BLaER1 treated with 17β-estradiol and CSF1 and Interleukin-3, amounts not matched to agents 10 nM and 100 nM (cell line): ENCODE measurements around the gene ZNF469.

Experiments used
- H3K27ac ChIP-seq, 11 experiments: shearing (Covaris generic); formaldehyde crosslinking; 2 replicates each; pipeline ENCODE4 v1.8.1; 2022
- H3K27me3 ChIP-seq, 11 experiments: shearing (Covaris generic); formaldehyde crosslinking; 2 replicates each; pipeline ENCODE4 v1.8.1; 2022
- H3K36me3 ChIP-seq, 11 experiments: shearing (Covaris generic); formaldehyde crosslinking; 2 replicates each; pipeline ENCODE4 v1.8.1; 2022
- H3K4me1 ChIP-seq, 10 experiments: shearing (Covaris generic); formaldehyde crosslinking; 2 replicates each; pipeline ENCODE4 v1.8.1; 2022
- H3K4me2 ChIP-seq, 11 experiments: shearing (Covaris generic); formaldehyde crosslinking; 2 replicates each; pipeline ENCODE4 v1.8.1; 2022
- H3K4me3 ChIP-seq, 10 experiments: shearing (Covaris generic); formaldehyde crosslinking; 2 replicates each; pipeline ENCODE4 v1.8.1; 2022
- H3K9ac ChIP-seq, 11 experiments: shearing (Covaris generic); formaldehyde crosslinking; 2 replicates each; pipeline ENCODE4 v1.8.1; 2022
- H3K9me3 ChIP-seq, 11 experiments: shearing (Covaris generic); formaldehyde crosslinking; replicated peaks in 1 of 11; 2 replicates each; pipeline ENCODE4 v1.8.1; 2022
- H4K20me1 ChIP-seq, 11 experiments: shearing (Covaris generic); formaldehyde crosslinking; 2 replicates each; pipeline ENCODE4 v1.8.1; 2022
- Cebpa-rat ChIP-seq, 11 experiments: shearing (Covaris generic); IDR thresholded peaks; 2 replicates each; pipeline ENCODE4 v1.8.1; 2022

ZNF469 gene

GRCh38 chr16:88382491-88383400 lies at the start of gene ZNF469:
ZNF469 (plus strand) TSS chr16:88382959; CDS start chr16:88427471, 44,512 bp downstream.
- H4K20me1 ChIP-seq = peaks cover 0 to 43% (median 27%) of the 10 kb centered on the region in 11 experiments; a peak in 17 of 22 replicates
- H3K4me2 ChIP-seq = peak within 1 kb of the TSS; percentile 66 to 85 (median 75)
- peak within 1 kb of the TSS; percentile 39 to 62 (median 45); a peak in 19 of 20 replicates for H3K4me3 ChIP-seq
- no peaks in the 10 kb centered on the region for H3K36me3 ChIP-seq
- H3K27me3 ChIP-seq = peaks cover 58 to 77% (median 67%) of the 10 kb centered on the region in 11 experiments
- H3K9me3 ChIP-seq = peaks cover 0 to 9% (median 0%) of the 10 kb centered on the region in 11 experiments; a peak in 2 of 22 replicates
- peak within 1 kb of the TSS in 6 of 11 experiments; percentile 17 to 42 (median 25); a peak in 7 of 22 replicates for H3K9ac ChIP-seq
- no peak within 1 kb of the TSS for H3K27ac ChIP-seq
- peaks cover 22 to 38% (median 28%) of the 10 kb centered on the region in 10 experiments for H3K4me1 ChIP-seq
- TF ChIP-seq Cebpa-rat (IDR thresholded peaks at IDR 0.05) = no peak

GRCh38 chr16:88333848-88334777 lies 48.6 kb upstream of the ZNF469 start:
- no peak overlapping the region for H3K4me3 ChIP-seq
- no peak for TF ChIP-seq Cebpa-rat (IDR thresholded peaks at IDR 0.05)
- peak overlapping the region in 7 of 11 experiments; percentile 48 to 85 (median 69); a peak in 11 of 22 replicates for H3K27ac ChIP-seq
- H3K36me3 ChIP-seq = no peaks in the 10 kb centered on the region
- peaks cover 23 to 44% (median 33%) of the 10 kb centered on the region in 10 experiments for H3K4me1 ChIP-seq
- H4K20me1 ChIP-seq = no peaks in the 10 kb centered on the region
- peaks cover 0 to 13% (median 0%) of the 10 kb centered on the region in 11 experiments; a peak in 4 of 22 replicates for H3K9me3 ChIP-seq
- no peaks in the 10 kb centered on the region for H3K27me3 ChIP-seq
- peak overlapping the region; percentile 49 to 83 (median 68); a peak in 20 of 22 replicates for H3K4me2 ChIP-seq
- H3K9ac ChIP-seq = peak overlapping the region in 4 of 11 experiments; percentile 30 to 61 (median 47); a peak in 2 of 22 replicates

- Histone ChIP-seq H3K4me3 (no peak overlapping the region), H3K27me3 (no peaks in the 10 kb centered on the region), H3K4me1 (peaks cover 23 to 40% (median 31%) of the 10 kb centered on the region in 10 experiments), H3K4me2 (peak overlapping the region in 1 of 11 experiments; percentile 83; a peak in 1 of 22 replicates), H3K36me3 (no peaks in the 10 kb centered on the region), H3K9me3 (peaks cover 0 to 13% (median 0%) of the 10 kb centered on the region in 11 experiments; a peak in 4 of 22 replicates), H4K20me1 (no peaks in the 10 kb centered on the region), H3K27ac (peak overlapping the region in 2 of 11 experiments; percentile 16 to 85; a peak in 2 of 22 replicates), H3K9ac (no peak overlapping the region)
- TF ChIP-seq Cebpa-rat (IDR thresholded peaks at IDR 0.05) = no peak
Measured at GRCh38 chr16:88334778-88335720, 47.7 kb upstream of the ZNF469 start.

- Histone ChIP-seq H3K27ac (no peak overlapping the region; a peak in 1 of 22 replicates), H3K4me3 (no peak overlapping the region), H3K36me3 (no peaks in the 10 kb centered on the region), H3K27me3 (no peaks in the 10 kb centered on the region), H3K4me1 (peaks cover 16 to 29% (median 24%) of the 10 kb centered on the region in 10 experiments), H3K9me3 (peaks cover 0 to 13% (median 0%) of the 10 kb centered on the region in 11 experiments; a peak in 4 of 22 replicates), H3K9ac (no peak overlapping the region), H3K4me2 (no peak overlapping the region), H4K20me1 (0 out of 22 replicates have a peak, but pooled peaks cover 0 to 3% (median 0%) of the 10 kb centered on the region in 11 experiments)
- TF ChIP-seq Cebpa-rat (IDR thresholded peaks at IDR 0.05) = no peak
Measured at GRCh38 chr16:88337021-88337420, 45.7 kb upstream of the ZNF469 start.

GRCh38 chr16:88337538-88337937 lies 45.2 kb upstream of the ZNF469 start:
- H3K27ac ChIP-seq = no peak overlapping the region
- H3K4me3 ChIP-seq = no peak overlapping the region
- H3K4me1 ChIP-seq = peaks cover 11 to 24% (median 20%) of the 10 kb centered on the region in 10 experiments
- no peak for TF ChIP-seq Cebpa-rat (IDR thresholded peaks at IDR 0.05)
- H4K20me1 ChIP-seq = 0 out of 22 replicates have a peak, but pooled peaks cover 0 to 6% (median 0%) of the 10 kb centered on the region in 11 experiments
- no peaks in the 10 kb centered on the region for H3K36me3 ChIP-seq
- H3K9me3 ChIP-seq = peaks cover 0 to 13% (median 0%) of the 10 kb centered on the region in 11 experiments; a peak in 4 of 22 replicates
- H3K4me2 ChIP-seq = no peak overlapping the region
- H3K9ac ChIP-seq = no peak overlapping the region
- no peaks in the 10 kb centered on the region for H3K27me3 ChIP-seq

GRCh38 chr16:88338111-88338510 lies 44.6 kb upstream of the ZNF469 start:
- Histone ChIP-seq H3K9me3 (peaks cover 0 to 13% (median 3%) of the 10 kb centered on the region in 11 experiments; a peak in 8 of 22 replicates), H3K4me1 (peaks cover 5 to 18% (median 14%) of the 10 kb centered on the region in 10 experiments; a peak in 18 of 20 replicates), H3K27me3 (no peaks in the 10 kb centered on the region), H3K36me3 (no peaks in the 10 kb centered on the region), H4K20me1 (0 out of 22 replicates have a peak, but pooled peaks cover 0 to 6% (median 0%) of the 10 kb centered on the region in 11 experiments), H3K9ac (no peak overlapping the region), H3K4me2 (no peak overlapping the region), H3K4me3 (no peak overlapping the region), H3K27ac (no peak overlapping the region)
- TF ChIP-seq Cebpa-rat (IDR thresholded peaks at IDR 0.05) = no peak

GRCh38 chr16:88338896-88339295 lies 43.9 kb upstream of the ZNF469 start:
- H3K9ac ChIP-seq = no peak overlapping the region
- no peak overlapping the region for H3K4me3 ChIP-seq
- no peak overlapping the region for H3K4me2 ChIP-seq
- 0 out of 22 replicates have a peak, but pooled peaks cover 0 to 6% (median 0%) of the 10 kb centered on the region in 11 experiments for H4K20me1 ChIP-seq
- no peaks in the 10 kb centered on the region for H3K36me3 ChIP-seq
- peaks cover 0 to 11% (median 6%) of the 10 kb centered on the region in 10 experiments; a peak in 14 of 20 replicates for H3K4me1 ChIP-seq
- no peak overlapping the region for H3K27ac ChIP-seq
- peaks cover 0 to 16% (median 6%) of the 10 kb centered on the region in 11 experiments; a peak in 9 of 22 replicates for H3K9me3 ChIP-seq
- TF ChIP-seq Cebpa-rat (IDR thresholded peaks at IDR 0.05) = no peak
- H3K27me3 ChIP-seq = no peaks in the 10 kb centered on the region
